Pericardium fibroblast (primary cell): Measurements from ENCODE around the gene ZNF248. TPM values are rescaled to one million over a fixed set of nuclear protein-coding genes. Genes with fewer than 3 reads are reported as not detected.

Experiments
- total RNA-seq: library from RNA; depleted of rRNA; stranded (reverse); fragments of >200 nt; gene quantifications from 2 replicates; pipeline ENCODE4 v1.2.3, GENCODE V29; 2015

ZNF248 gene
- 2.8 and 2.9 TPM in 2 replicates for total RNA-seq

DNA sequence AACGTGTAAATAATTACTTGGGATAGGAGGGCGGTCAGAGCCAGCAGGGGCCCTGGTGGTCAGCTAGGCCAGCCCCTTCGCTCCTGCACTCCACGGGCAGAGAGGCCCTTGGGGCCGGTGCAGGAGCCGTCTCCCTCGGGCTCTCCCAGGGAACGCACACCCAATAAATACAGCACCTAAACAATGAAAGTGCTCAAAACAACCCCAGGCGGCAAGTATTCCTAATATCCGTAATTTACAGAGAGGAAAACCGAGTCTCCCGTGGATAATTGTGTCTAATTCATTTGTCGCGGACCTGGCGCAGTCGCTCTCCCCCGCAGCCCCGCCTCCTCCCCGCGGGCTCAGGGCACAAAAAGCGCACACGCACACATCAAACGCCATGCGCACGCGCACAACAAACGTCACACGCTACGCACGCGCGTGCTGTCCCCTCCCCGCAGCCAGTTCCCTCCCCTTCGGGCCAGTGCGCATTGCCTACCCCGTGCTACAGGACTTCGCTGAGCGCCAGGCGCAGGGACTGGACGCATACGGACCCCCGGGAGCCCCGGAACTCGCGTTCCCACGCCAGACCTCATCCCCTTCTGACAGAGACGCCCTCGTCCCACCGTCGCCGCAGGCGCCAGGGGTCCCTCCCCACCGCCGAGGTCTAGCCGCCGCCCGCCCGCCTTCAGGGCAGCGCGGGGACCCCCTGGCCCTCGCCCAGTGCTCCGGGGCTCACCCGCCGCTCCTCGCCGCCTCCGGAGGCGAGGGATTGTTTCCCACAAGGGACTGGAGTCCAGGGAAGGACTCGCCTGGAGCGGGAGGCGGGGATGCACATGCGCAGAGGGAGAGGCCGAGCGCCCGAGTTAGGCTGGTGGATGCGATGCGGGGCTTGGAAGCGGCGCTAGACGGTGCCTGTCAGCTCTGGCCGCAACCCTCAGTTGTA, at the start of gene ZNF248:
Gene ZNF248, minus strand, starts transcription at position 324 of the 925 bp plus-strand sequence. CDS start 1,300 bp downstream, outside the sequence.

Other genes with a start within 250 kb of the ZNF248 start
- 8.4 and 10.7 TPM in 2 replicates for gene ZNF25, start 119.0 kb upstream of the ZNF248 start, total RNA-seq
- gene ZNF33A, start 153.1 kb upstream of the ZNF248 start, total RNA-seq = 6.1 and 14.0 TPM in 2 replicates
- gene ZNF37A, start 236.7 kb upstream of the ZNF248 start, total RNA-seq = 7.1 and 7.4 TPM in 2 replicates